GM23338 (cell line): ENCODE results near the gene CLEC2D. TPM values are rescaled to one million over a fixed set of nuclear protein-coding genes. Genes with fewer than 3 reads are reported as not detected.

ENCODE experiments used
- ATAC-seq: fragments of 200-7000 bp; cut with Tn5 transposase; 3 replicates; pipeline ENCODE4 v1.9.1; 2020
- DNase-seq: peaks from one replicate; pipeline ENCODE4 v3.0.0-alpha.2; 2015; ENCODE audit warnings: low spot score
- H2AFZ ChIP-seq: fragments of 200-600 bp; sonication (generic); 2 replicates; pipeline ENCODE4 v1.8.0; 2016; ENCODE audit warnings: antibody characterized with exemption, mild to moderate bottlenecking, moderate library complexity
- H3F3A ChIP-seq: fragments of 200-600 bp; sonication (generic); replicated peaks from 2 replicates; pipeline ENCODE4 v1.8.0; 2017; ENCODE audit warnings: antibody characterized with exemption, mixed run types, low read depth
- H3K27ac ChIP-seq: fragments of 200-600 bp; sonication (generic); 2 replicates; pipeline ENCODE4 v1.6.1; 2016; ENCODE audit warnings: low read depth
- H3K27me3 ChIP-seq: fragments of 200-600 bp; sonication (generic); 2 replicates; pipeline ENCODE4 v1.8.0; 2016; ENCODE audit warnings: mild to moderate bottlenecking, mixed run types, moderate library complexity; ENCODE audit not compliant: insufficient read depth
- H3K36me3 ChIP-seq: fragments of 200-600 bp; sonication (generic); 2 replicates; pipeline ENCODE4 v1.8.0; 2016; ENCODE audit warnings: mild to moderate bottlenecking; ENCODE audit not compliant: insufficient read depth
- H3K4me1 ChIP-seq: fragments of 200-600 bp; sonication (generic); 2 replicates; pipeline ENCODE4 v1.8.0; 2016; ENCODE audit warnings: mild to moderate bottlenecking, moderate library complexity; ENCODE audit not compliant: insufficient read depth
- H3K4me2 ChIP-seq: fragments of 200-600 bp; sonication (generic); 2 replicates; pipeline ENCODE4 v1.7.1; 2017; ENCODE audit warnings: mixed run types
- H3K4me3 ChIP-seq: fragments of 200-600 bp; sonication (generic); 2 replicates; pipeline ENCODE4 v1.6.1; 2016; ENCODE audit warnings: mixed run types
- H3K79me2 ChIP-seq: fragments of 200-600 bp; sonication (generic); replicated peaks from 2 replicates; pipeline ENCODE4 v1.8.0; 2017; ENCODE audit warnings: mild to moderate bottlenecking; ENCODE audit not compliant: insufficient read depth
- H3K9me2 ChIP-seq: fragments of 200-600 bp; sonication (generic); 2 replicates; pipeline ENCODE4 v1.8.0; 2017; ENCODE audit not compliant: insufficient read depth
- H4K20me1 ChIP-seq: fragments of 200-600 bp; sonication (generic); replicated peaks from 2 replicates; pipeline ENCODE4 v1.8.0; 2017; ENCODE audit warnings: mild to moderate bottlenecking; ENCODE audit not compliant: insufficient read depth
- H3K27ac Mint-ChIP-seq: 2 replicates; pipeline ENCODE4 v1.8.0; 2020; ENCODE audit warnings: inconsistent platforms, mild to moderate bottlenecking, moderate library complexity, mixed read lengths
- H3K27me3 Mint-ChIP-seq: 3 replicates; pipeline ENCODE4 v1.8.0; 2022; ENCODE audit warnings: low read depth, mild to moderate bottlenecking, moderate library complexity, mixed read lengths, inconsistent platforms; ENCODE audit not compliant: insufficient read depth, poor library complexity
- H3K36me3 Mint-ChIP-seq: 3 replicates; pipeline ENCODE4 v1.8.0; 2021; ENCODE audit warnings: low read depth, mild to moderate bottlenecking, inconsistent platforms, moderate library complexity, mixed read lengths
- H3K4me1 Mint-ChIP-seq: 3 replicates; pipeline ENCODE4 v1.8.0; 2020; ENCODE audit warnings: mild to moderate bottlenecking, inconsistent platforms, mixed read lengths
- H3K4me3 Mint-ChIP-seq: 3 replicates; pipeline ENCODE4 v1.8.0; 2021; ENCODE audit warnings: moderate library complexity, mild to moderate bottlenecking, inconsistent platforms, mixed read lengths
- H3K9me3 Mint-ChIP-seq: 3 replicates; pipeline ENCODE4 v1.8.0; 2020; ENCODE audit warnings: moderate library complexity, mild to moderate bottlenecking, inconsistent platforms, mixed read lengths
- CREB1 ChIP-seq: fragments of 250-450 bp; sonication (Bioruptor Pico); IDR thresholded peaks from 2 replicates; pipeline ENCODE4 v1.5.0; 2020; ENCODE audit warnings: low read depth, mild to moderate bottlenecking, moderate library complexity
- EZH2 ChIP-seq: fragments of 200-600 bp; sonication (generic); IDR thresholded peaks from one replicate; pipeline ENCODE4 v1.8.0; 2017; ENCODE audit warnings: antibody characterized with exemption, mild to moderate bottlenecking, low read depth; ENCODE audit not compliant: unreplicated experiment
- EZH2phosphoT487 ChIP-seq: fragments of 200-600 bp; sonication (generic); IDR thresholded peaks from one replicate; pipeline ENCODE4 v1.8.1; 2018; ENCODE audit warnings: antibody characterized with exemption; ENCODE audit not compliant: unreplicated experiment
- JUNB ChIP-seq: IDR thresholded peaks from one replicate; pipeline ENCODE4 v1.6.1; 2016; ENCODE audit warnings: antibody characterized with exemption; ENCODE audit not compliant: unreplicated experiment
- NANOG ChIP-seq: IDR thresholded peaks from 2 replicates; pipeline ENCODE4 v1.6.1; 2016; ENCODE audit warnings: antibody characterized with exemption, borderline replicate concordance
- POLR2AphosphoS5 ChIP-seq: IDR thresholded peaks from 2 replicates; pipeline ENCODE4 v1.6.1; 2016; ENCODE audit warnings: antibody characterized with exemption, low read depth
- STAT1 ChIP-seq: IDR thresholded peaks from one replicate; pipeline ENCODE4 v1.6.1; 2016; ENCODE audit warnings: antibody characterized with exemption; ENCODE audit not compliant: unreplicated experiment
- ZNF114 ChIP-seq: fragments of 250-450 bp; sonication (Bioruptor Pico); IDR thresholded peaks from 2 replicates; pipeline ENCODE4 v1.5.0; 2020; ENCODE audit warnings: mild to moderate bottlenecking, moderate library complexity
- ZNF331 ChIP-seq: fragments of 250-450 bp; sonication (Bioruptor Pico); IDR thresholded peaks from 2 replicates; pipeline ENCODE4 v1.5.0; 2020; ENCODE audit warnings: low read depth, mild to moderate bottlenecking, moderate library complexity
- ZNF462 ChIP-seq: fragments of 250-450 bp; sonication (Bioruptor Pico); IDR thresholded peaks from 2 replicates; pipeline ENCODE4 v1.5.0; 2020; ENCODE audit warnings: mild to moderate bottlenecking, moderate library complexity
- polyA plus RNA-seq: library from polyadenylated mRNA; unstranded; fragments of >200 nt; fragmentation: Nextera tagmentation; extraction: Ambion mirVana; gene quantifications from 2 replicates; pipeline ENCODE4 v1.2.1, GENCODE V29; 2016
- total RNA-seq: library from RNA; depleted of rRNA; stranded (reverse); fragments of >200 nt; shearing (Covaris generic); gene quantifications from 2 replicates; pipeline ENCODE4 v1.2.3, GENCODE V29; 2014
- TF ChIP-seq, protein P1 (sequence below), 2 experiments: fragments of 200-600 bp in 1 of 2; sonication (generic) in 1 of 2; conservative IDR thresholded peaks; 2 replicates each; pipeline versions ENCODE4 v1.5.1 to v1.6.1; 2016 to 2017; ENCODE audit warnings: antibody characterized with exemption in 2 of 2, low read depth in 2 of 2, mild to moderate bottlenecking in 2 of 2, moderate library complexity in 1 of 2
- TF ChIP-seq, protein P2 (sequence below): IDR thresholded peaks from 2 replicates; pipeline ENCODE4 v1.6.1; 2016; ENCODE audit warnings: antibody characterized with exemption
- TF ChIP-seq, protein P3 (sequence below): IDR thresholded peaks from one replicate; pipeline ENCODE4 v1.6.1; 2018; ENCODE audit warnings: antibody characterized with exemption; ENCODE audit not compliant: unreplicated experiment

CLEC2D gene
- total and polyA plus RNA-seq, 2 experiments from 2014 or later = 6.9 to 7.1 TPM

DNA sequence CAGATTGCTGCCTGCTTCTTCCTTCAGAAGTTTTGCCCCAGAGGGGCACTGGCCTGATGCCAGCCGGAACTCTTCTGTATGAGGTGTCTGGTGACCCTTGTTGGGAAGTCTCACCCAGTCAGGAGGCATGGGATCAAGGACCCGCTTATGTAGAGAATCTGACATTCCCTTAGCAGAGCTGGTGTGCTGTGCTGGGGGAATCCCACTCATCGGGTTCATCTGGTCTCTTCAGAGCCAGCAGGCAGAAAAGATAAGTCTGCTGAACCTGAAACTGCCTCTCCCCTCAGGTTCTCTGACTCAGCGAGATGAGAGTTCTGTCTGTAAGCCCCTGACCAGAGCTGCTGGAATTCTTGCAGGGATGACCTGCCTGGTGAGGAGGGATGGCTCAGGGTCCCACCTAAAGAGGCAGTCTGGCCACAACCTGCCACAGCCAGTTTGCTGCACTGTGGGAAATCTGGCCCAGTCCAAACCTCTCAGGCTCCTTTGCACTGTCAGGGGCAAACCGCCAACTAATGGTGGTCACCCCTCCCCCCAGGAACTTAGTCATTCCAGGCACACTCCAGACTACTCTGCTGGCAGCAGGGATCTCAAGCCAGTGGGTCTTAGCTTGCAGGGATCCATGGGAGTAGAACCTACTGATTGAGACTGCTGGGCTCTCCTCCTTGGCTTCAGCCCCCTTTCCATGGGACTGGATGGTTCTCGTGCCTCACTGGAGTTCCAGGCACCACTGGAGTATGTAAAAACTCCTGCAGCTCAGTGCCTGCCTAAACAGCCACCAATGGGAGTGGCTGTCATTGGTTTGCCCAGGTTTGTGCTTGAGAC is 4.1 kb downstream of the CLEC2D start:
- no peak overlapping the region for H3K4me3 ChIP-seq
- DNase-seq = peak; percentile 27
- Mint-ChIP-seq H3K36me3 (no peaks in the 10 kb centered on the region; the same call in 1 of the 3 replicates), H3K9me3 (no peaks in the 10 kb centered on the region), H3K27me3 (peaks cover 3% of the 10 kb centered on the region), H3K4me1 (peaks cover 12% of the 10 kb centered on the region; the same call in 2 of the 3 replicates), H3K27ac (peak overlapping the region; percentile 50; the same call in 1 of the 2 replicates), H3K4me3 (no peak overlapping the region)
- TF ChIP-seq STAT1 (no peak), ZNF462 (CRISPR knock-in tag) (no peak), ZNF114 (CRISPR knock-in tag) (no peak), NANOG (no peak), JUNB (no peak), EZH2 (no peak), ZNF331 (CRISPR knock-in tag) (no peak), POLR2AphosphoS5 (no peak), CREB1 (no peak), EZH2phosphoT487 (no peak)
- TF ChIP-seq, protein P1, sequence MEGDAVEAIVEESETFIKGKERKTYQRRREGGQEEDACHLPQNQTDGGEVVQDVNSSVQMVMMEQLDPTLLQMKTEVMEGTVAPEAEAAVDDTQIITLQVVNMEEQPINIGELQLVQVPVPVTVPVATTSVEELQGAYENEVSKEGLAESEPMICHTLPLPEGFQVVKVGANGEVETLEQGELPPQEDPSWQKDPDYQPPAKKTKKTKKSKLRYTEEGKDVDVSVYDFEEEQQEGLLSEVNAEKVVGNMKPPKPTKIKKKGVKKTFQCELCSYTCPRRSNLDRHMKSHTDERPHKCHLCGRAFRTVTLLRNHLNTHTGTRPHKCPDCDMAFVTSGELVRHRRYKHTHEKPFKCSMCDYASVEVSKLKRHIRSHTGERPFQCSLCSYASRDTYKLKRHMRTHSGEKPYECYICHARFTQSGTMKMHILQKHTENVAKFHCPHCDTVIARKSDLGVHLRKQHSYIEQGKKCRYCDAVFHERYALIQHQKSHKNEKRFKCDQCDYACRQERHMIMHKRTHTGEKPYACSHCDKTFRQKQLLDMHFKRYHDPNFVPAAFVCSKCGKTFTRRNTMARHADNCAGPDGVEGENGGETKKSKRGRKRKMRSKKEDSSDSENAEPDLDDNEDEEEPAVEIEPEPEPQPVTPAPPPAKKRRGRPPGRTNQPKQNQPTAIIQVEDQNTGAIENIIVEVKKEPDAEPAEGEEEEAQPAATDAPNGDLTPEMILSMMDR (conservative IDR thresholded peaks at IDR 0.05; ENCODE audit: low read depth in 2 of 2) = no peak
- TF ChIP-seq, protein P2, sequence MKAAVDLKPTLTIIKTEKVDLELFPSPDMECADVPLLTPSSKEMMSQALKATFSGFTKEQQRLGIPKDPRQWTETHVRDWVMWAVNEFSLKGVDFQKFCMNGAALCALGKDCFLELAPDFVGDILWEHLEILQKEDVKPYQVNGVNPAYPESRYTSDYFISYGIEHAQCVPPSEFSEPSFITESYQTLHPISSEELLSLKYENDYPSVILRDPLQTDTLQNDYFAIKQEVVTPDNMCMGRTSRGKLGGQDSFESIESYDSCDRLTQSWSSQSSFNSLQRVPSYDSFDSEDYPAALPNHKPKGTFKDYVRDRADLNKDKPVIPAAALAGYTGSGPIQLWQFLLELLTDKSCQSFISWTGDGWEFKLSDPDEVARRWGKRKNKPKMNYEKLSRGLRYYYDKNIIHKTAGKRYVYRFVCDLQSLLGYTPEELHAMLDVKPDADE = no peak
- TF ChIP-seq, protein P3, sequence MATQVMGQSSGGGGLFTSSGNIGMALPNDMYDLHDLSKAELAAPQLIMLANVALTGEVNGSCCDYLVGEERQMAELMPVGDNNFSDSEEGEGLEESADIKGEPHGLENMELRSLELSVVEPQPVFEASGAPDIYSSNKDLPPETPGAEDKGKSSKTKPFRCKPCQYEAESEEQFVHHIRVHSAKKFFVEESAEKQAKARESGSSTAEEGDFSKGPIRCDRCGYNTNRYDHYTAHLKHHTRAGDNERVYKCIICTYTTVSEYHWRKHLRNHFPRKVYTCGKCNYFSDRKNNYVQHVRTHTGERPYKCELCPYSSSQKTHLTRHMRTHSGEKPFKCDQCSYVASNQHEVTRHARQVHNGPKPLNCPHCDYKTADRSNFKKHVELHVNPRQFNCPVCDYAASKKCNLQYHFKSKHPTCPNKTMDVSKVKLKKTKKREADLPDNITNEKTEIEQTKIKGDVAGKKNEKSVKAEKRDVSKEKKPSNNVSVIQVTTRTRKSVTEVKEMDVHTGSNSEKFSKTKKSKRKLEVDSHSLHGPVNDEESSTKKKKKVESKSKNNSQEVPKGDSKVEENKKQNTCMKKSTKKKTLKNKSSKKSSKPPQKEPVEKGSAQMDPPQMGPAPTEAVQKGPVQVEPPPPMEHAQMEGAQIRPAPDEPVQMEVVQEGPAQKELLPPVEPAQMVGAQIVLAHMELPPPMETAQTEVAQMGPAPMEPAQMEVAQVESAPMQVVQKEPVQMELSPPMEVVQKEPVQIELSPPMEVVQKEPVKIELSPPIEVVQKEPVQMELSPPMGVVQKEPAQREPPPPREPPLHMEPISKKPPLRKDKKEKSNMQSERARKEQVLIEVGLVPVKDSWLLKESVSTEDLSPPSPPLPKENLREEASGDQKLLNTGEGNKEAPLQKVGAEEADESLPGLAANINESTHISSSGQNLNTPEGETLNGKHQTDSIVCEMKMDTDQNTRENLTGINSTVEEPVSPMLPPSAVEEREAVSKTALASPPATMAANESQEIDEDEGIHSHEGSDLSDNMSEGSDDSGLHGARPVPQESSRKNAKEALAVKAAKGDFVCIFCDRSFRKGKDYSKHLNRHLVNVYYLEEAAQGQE = no peak
- no peaks in the 10 kb centered on the region for H3K9me2 ChIP-seq
- H3F3A ChIP-seq = no peaks in the 10 kb centered on the region
- H3K4me1 ChIP-seq = no peaks in the 10 kb centered on the region
- no peaks in the 10 kb centered on the region for H3K79me2 ChIP-seq
- ATAC-seq = peak; percentile 79
- H3K27ac ChIP-seq = no peak overlapping the region
- no peak overlapping the region for H2AFZ ChIP-seq
- H3K27me3 ChIP-seq = no peaks in the 10 kb centered on the region
- H4K20me1 ChIP-seq = no peaks in the 10 kb centered on the region
- no peak overlapping the region for H3K4me2 ChIP-seq
- H3K36me3 ChIP-seq = no peaks in the 10 kb centered on the region
